ENCODE measurements around the gene TOMM34. TPM values are rescaled to one million over a fixed set of nuclear protein-coding genes. Genes with fewer than 3 reads are reported as not detected.

The TOMM34 gene
- total RNA-seq, 1 donor from 2014 or later, result 45.8 TPM

GRCh38 chr20:44990957-44991356 is 30.8 kb upstream of the TOMM34 start:
- H3K36me3 ChIP-seq (ENCODE audit: insufficient read depth, low read length), result peaks cover 4% of the 10 kb centered on the region
- DNase-seq (ENCODE audit: low read depth) (no peak), FAIRE-seq (no peak)
- Mint-ChIP-seq H3K36me3 (ENCODE audit: low read depth, unreplicated experiment) (peaks cover 2% of the 10 kb centered on the region), H3K4me1 (ENCODE audit: low read depth, unreplicated experiment) (peaks cover 22% of the 10 kb centered on the region), H3K4me3 (ENCODE audit: unreplicated experiment) (no peak overlapping the region), H3K27me3 (ENCODE audit: low read depth, unreplicated experiment) (no peaks in the 10 kb centered on the region), H3K27ac (ENCODE audit: unreplicated experiment) (peak overlapping the region; percentile 27), H3K9me3 (ENCODE audit: unreplicated experiment) (peaks cover 2% of the 10 kb centered on the region)
- H3K9ac ChIP-seq (ENCODE audit: low read length), result no peak overlapping the region
- H3K27ac ChIP-seq (ENCODE audit: low read depth, low read length), result no peak overlapping the region
- H3K4me1 ChIP-seq (ENCODE audit: insufficient read depth, low read length), result no peaks in the 10 kb centered on the region
- H3K27me3 ChIP-seq (ENCODE audit: insufficient read depth, low read length), result no peaks in the 10 kb centered on the region
- peaks cover 5% of the 10 kb centered on the region for H4K20me1 ChIP-seq (ENCODE audit: insufficient read depth, low read length)
- peaks cover 24% of the 10 kb centered on the region for H3K79me2 ChIP-seq (ENCODE audit: insufficient read depth, low read length)
- H3K4me3 ChIP-seq (ENCODE audit: insufficient read depth, low read depth, low read length), result no peak overlapping the region
- TF ChIP-seq EZH2 (IDR thresholded peaks at IDR 0.05; ENCODE audit: insufficient read depth, low read length), result no peak
- TF ChIP-seq, protein P1, sequence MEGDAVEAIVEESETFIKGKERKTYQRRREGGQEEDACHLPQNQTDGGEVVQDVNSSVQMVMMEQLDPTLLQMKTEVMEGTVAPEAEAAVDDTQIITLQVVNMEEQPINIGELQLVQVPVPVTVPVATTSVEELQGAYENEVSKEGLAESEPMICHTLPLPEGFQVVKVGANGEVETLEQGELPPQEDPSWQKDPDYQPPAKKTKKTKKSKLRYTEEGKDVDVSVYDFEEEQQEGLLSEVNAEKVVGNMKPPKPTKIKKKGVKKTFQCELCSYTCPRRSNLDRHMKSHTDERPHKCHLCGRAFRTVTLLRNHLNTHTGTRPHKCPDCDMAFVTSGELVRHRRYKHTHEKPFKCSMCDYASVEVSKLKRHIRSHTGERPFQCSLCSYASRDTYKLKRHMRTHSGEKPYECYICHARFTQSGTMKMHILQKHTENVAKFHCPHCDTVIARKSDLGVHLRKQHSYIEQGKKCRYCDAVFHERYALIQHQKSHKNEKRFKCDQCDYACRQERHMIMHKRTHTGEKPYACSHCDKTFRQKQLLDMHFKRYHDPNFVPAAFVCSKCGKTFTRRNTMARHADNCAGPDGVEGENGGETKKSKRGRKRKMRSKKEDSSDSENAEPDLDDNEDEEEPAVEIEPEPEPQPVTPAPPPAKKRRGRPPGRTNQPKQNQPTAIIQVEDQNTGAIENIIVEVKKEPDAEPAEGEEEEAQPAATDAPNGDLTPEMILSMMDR (IDR thresholded peaks at IDR 0.05; ENCODE audit: insufficient read depth, low read depth, low read length), result no peak
- H2AFZ ChIP-seq (ENCODE audit: low read depth, low read length), result no peak overlapping the region
- H3K9me3 ChIP-seq (ENCODE audit: insufficient read depth, low read depth, low read length), result no peaks in the 10 kb centered on the region
- H3K4me2 ChIP-seq (ENCODE audit: low read length), result no peak overlapping the region

- H3K4me2 ChIP-seq (ENCODE audit: low read length), result no peak overlapping the region
- no peaks in the 10 kb centered on the region for H3K27me3 Mint-ChIP-seq (ENCODE audit: low read depth, unreplicated experiment)
- no peak overlapping the region for H3K27ac Mint-ChIP-seq (ENCODE audit: unreplicated experiment)
- peaks cover 6% of the 10 kb centered on the region for H3K36me3 ChIP-seq (ENCODE audit: insufficient read depth, low read length)
- H4K20me1 ChIP-seq (ENCODE audit: insufficient read depth, low read length), result peaks cover 5% of the 10 kb centered on the region
- H2AFZ ChIP-seq (ENCODE audit: low read depth, low read length), result no peak overlapping the region
- no peak for TF ChIP-seq EZH2 (IDR thresholded peaks at IDR 0.05; ENCODE audit: insufficient read depth, low read length)
- TF ChIP-seq, protein P1 (IDR thresholded peaks at IDR 0.05; ENCODE audit: insufficient read depth, low read depth, low read length), result no peak
- H3K9me3 ChIP-seq (ENCODE audit: insufficient read depth, low read depth, low read length), result no peaks in the 10 kb centered on the region
- peaks cover 2% of the 10 kb centered on the region for H3K36me3 Mint-ChIP-seq (ENCODE audit: low read depth, unreplicated experiment)
- H3K4me1 Mint-ChIP-seq (ENCODE audit: low read depth, unreplicated experiment), result peaks cover 20% of the 10 kb centered on the region
- H3K79me2 ChIP-seq (ENCODE audit: insufficient read depth, low read length), result peaks cover 24% of the 10 kb centered on the region
- no peak overlapping the region for H3K27ac ChIP-seq (ENCODE audit: low read depth, low read length)
- no peak overlapping the region for H3K4me3 Mint-ChIP-seq (ENCODE audit: unreplicated experiment)
- H3K4me1 ChIP-seq (ENCODE audit: insufficient read depth, low read length), result no peaks in the 10 kb centered on the region
- no peak for DNase-seq (ENCODE audit: low read depth)
- H3K27me3 ChIP-seq (ENCODE audit: insufficient read depth, low read length), result no peaks in the 10 kb centered on the region
- no peak for FAIRE-seq
- no peak overlapping the region for H3K4me3 ChIP-seq (ENCODE audit: insufficient read depth, low read depth, low read length)
- no peak overlapping the region for H3K9ac ChIP-seq (ENCODE audit: low read length)
- H3K9me3 Mint-ChIP-seq (ENCODE audit: unreplicated experiment), result no peaks in the 10 kb centered on the region
Measured at GRCh38 chr20:44990425-44990824, 30.2 kb upstream of the TOMM34 start.

DNA sequence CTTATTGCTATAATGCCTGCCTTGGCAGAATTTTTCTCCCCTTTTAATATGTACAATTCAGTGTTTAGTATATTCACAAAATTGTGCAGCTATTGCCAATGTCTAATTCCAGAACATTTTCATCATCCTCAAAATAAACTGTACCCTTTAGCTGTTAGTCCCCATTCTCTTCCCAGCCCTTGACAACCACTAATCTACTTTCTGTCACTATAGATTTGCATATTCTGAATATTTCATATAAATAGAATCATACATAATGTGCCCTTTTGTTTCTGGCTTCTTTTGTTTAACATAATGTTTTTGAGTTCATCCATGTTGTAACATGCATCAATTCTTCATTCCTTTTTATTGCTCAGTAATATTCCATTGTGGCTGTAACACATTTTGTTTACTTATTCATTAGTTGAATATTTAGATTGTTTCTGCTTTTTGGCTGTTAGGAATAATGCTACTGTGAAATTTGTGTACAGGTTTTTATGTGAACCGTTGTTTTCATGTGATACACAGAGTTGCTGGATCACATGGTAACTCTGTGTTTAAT is 28.5 kb upstream of the TOMM34 start:
- Histone ChIP-seq H3K27ac (ENCODE audit: low read depth, low read length) (no peak overlapping the region), H3K9me3 (ENCODE audit: insufficient read depth, low read depth, low read length) (no peaks in the 10 kb centered on the region), H3K36me3 (ENCODE audit: insufficient read depth, low read length) (peaks cover 6% of the 10 kb centered on the region), H3K4me3 (ENCODE audit: insufficient read depth, low read depth, low read length) (no peak overlapping the region), H3K4me2 (ENCODE audit: low read length) (no peak overlapping the region), H3K27me3 (ENCODE audit: insufficient read depth, low read length) (no peaks in the 10 kb centered on the region), H3K4me1 (ENCODE audit: insufficient read depth, low read length) (no peaks in the 10 kb centered on the region), H4K20me1 (ENCODE audit: insufficient read depth, low read length) (peaks cover 5% of the 10 kb centered on the region), H3K79me2 (ENCODE audit: insufficient read depth, low read length) (peaks cover 24% of the 10 kb centered on the region), H3K9ac (ENCODE audit: low read length) (no peak overlapping the region), H2AFZ (ENCODE audit: low read depth, low read length) (no peak overlapping the region)
- H3K4me1 Mint-ChIP-seq (ENCODE audit: low read depth, unreplicated experiment), result peaks cover 14% of the 10 kb centered on the region
- no peaks in the 10 kb centered on the region for H3K9me3 Mint-ChIP-seq (ENCODE audit: unreplicated experiment)
- H3K27ac Mint-ChIP-seq (ENCODE audit: unreplicated experiment), result no peak overlapping the region
- DNase-seq (ENCODE audit: low read depth), result no peak
- FAIRE-seq, result no peak
- no peak overlapping the region for H3K4me3 Mint-ChIP-seq (ENCODE audit: unreplicated experiment)
- peaks cover 2% of the 10 kb centered on the region for H3K36me3 Mint-ChIP-seq (ENCODE audit: low read depth, unreplicated experiment)
- TF ChIP-seq, protein P1 (IDR thresholded peaks at IDR 0.05; ENCODE audit: insufficient read depth, low read depth, low read length), result no peak
- no peak for TF ChIP-seq EZH2 (IDR thresholded peaks at IDR 0.05; ENCODE audit: insufficient read depth, low read length)
- no peaks in the 10 kb centered on the region for H3K27me3 Mint-ChIP-seq (ENCODE audit: low read depth, unreplicated experiment)

All from astrocyte (in vitro differentiated cells and primary cell).